Measurements from ENCODE around the gene SCGB1C2.

The SCGB1C2 gene

GRCh38 chr17:173166-173911 lies 36.0 kb downstream of the SCGB1C2 start:
- DNase-seq, result no peak

GRCh38 chr17:177155-177554 lies 39.8 kb downstream of the SCGB1C2 start:
- DNase-seq, result no peak

DNA sequence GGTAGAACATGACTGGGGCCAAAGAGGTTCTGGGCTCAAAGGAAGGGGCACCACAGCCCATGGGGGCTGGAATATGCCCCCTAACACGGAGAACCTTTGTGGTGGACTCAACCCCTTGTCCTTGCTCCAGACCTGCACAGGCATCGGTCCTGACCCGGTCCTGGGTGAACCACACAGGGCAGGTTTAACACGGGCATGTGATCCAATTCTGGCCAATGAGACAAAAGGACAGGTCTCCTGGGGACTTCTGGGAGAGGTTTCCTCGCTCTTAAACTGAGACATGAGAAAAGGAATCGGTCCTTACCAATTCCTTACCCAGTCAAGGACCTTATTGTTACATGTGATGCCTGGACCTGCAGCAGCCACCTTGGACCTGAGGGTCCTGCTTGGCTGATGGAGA lies 40.4 kb downstream of the SCGB1C2 start:
- no peak for DNase-seq

- DNase-seq, result no peak
Observed at GRCh38 chr17:178292-179065, 41.1 kb downstream of the SCGB1C2 start.

DNA sequence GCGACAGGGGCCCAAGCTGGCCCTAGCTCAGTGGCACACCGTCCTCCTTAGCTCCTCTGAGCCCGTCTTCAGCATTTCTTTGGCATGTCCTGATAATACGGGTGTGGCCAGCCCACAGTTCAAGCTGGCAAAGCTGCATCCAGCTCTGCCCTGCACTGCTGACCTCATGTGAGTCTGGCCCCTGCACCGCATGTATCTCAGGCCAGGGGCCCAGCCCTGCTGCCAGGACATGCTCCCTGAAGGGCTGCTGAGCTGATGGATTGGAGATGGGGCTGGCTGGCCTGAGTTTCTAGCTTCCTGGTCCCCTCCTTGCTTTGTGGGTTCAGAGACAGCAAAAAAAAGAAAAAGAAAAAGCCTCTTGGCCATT lies 41.7 kb downstream of the SCGB1C2 start:
- DNase-seq, result no peak

DNA sequence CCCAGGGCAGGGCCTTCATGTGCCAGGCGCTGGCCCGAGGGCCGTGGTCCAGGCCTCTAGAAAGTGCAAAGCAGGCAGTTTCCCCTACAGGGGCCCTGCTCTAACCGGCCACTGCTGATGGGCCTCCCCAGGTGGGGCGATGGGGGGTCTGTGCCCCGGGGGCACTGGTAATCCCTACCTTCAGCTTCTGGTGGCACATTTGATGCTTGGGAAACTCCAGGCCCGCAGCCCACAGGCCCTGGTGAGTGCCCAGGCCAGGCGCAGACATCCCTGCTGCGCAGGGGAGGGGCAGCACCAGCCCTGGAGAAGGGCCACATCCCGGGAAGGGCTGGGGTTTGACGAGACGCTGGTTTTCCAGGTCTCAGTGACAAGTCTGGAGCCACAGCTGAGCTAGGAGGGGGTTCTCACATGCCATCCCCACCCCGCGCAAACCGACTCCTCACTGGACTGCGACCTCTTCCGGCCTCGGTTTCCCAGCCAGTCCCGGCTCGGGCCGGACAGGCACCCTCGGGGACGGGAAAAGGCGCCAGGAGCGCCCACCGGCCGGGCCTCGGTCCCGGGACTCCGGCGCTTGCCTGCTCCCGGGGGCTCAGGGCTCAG lies 42.5 kb downstream of the SCGB1C2 start:
- DNase-seq, result no peak

GRCh38 chr17:180381-181244 lies 43.2 kb downstream of the SCGB1C2 start:
- DNase-seq, result no peak

- no peak for DNase-seq
Observed at GRCh38 chr17:181245-182049, 44.1 kb downstream of the SCGB1C2 start, which contains the start of gene DOC2B. DOC2B (minus strand) TSS chr17:181650; CDS start chr17:181479, 171 bp downstream.

DNA sequence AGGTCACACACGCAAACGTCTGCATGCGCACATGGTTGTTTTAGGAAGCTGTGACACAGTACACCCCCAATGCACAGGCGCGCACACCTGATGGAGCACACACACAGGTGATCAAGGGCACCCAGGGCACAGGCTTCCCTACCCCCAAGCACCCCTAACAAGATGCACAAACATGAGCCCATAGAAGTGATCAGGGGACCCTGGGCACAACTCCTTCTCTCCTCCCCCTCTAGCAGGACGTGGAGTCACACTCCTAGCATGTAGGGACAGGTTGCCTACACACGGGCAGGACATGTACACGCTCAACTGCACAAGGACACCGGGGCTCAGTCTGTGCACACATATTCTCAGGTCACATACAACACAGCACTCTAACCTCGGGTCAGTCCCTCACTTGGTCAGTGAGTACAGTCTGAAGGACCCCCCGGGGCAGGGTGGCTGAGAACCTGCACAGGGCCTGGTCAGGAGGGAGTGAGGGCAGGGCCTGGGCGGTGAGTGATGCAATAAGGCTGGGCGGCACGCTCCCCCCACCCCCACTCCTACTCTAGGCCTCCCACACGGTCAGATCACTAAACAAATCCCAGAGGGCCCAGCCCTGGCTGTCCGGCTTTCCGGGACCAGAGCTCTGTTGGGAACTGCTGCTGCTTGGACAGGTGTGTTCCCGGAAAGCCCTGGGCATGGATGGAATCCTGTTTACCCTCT lies 44.8 kb downstream of the SCGB1C2 start:
- no peak for DNase-seq

GRCh38 chr17:183021-183420 lies 45.7 kb downstream of the SCGB1C2 start:
- DNase-seq, result no peak

- DNase-seq, result no peak
Observed at GRCh38 chr17:185445-186138, 48.2 kb downstream of the SCGB1C2 start.

DNA sequence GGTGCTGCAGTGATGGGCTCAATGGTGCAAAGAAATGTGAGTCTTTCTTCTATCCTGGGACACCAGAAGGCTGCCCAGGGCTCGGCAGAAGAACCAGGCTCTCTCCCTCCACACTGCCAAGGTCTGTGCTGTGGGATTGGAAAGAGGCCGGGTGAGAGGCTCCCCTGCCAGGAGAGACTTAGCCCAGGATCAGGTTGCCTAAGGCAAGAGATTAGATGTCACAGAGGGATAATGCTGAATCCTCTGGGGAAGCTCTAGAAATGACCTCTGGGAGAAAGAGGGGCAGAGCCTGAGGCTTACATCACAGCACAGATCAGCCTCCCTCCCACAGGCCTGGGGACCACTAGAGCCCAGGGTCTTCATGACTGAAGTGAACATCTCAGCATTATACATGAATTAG lies 49.8 kb downstream of the SCGB1C2 start:
- no peak for DNase-seq
